Fibroblast of skin of left quadriceps (primary cell): ENCODE results near the gene SDCBP2.

Experiments used
- DNase-seq, 2 experiments: peaks; one replicate each; pipeline ENCODE4 v3.0.0-alpha.2; 2013; ENCODE audit warnings: low read depth in 2 of 2

SDCBP2 gene

DNA sequence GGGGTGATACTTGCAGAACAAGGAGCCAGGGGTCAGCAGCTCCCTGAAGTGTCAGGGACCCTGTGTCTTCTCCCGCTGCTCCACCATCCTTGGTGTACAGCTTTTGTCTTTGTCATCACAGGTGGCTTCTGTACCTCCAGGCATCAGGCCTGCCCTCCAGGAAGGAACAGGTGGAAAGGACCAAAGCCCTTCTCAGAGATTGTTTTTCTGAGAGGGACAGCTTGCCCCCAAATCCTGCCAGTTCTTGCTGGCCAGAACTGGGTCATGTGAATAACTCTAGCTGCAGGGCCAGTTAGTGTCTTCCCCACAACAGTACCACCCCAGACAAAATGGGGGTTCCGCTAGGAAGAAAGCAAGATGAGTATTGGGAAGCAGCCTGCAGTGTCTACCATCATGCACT lies 31.5 kb downstream of the SDCBP2 start:
- no peak for DNase-seq

DNA sequence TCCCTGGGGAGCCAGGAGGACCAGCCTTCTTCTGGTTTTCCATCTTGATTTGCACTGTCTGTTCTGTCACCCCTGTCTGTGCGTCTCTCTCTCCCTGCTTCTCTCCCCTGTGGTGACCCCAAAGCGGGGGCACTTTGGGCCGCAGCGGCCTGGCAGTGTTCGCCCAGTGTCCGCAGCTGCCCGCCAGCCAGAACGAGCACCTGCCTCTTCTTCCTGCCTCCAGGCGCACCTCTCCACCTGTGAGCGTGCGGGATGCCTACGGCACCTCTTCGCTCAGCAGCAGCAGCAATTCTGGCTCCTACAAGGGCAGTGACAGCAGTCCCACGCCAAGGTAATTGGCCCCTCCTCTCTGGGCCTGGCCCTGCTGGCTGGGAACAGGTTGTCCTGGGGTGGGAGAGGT lies 32.0 kb downstream of the SDCBP2 start:
- no peak for DNase-seq

DNA sequence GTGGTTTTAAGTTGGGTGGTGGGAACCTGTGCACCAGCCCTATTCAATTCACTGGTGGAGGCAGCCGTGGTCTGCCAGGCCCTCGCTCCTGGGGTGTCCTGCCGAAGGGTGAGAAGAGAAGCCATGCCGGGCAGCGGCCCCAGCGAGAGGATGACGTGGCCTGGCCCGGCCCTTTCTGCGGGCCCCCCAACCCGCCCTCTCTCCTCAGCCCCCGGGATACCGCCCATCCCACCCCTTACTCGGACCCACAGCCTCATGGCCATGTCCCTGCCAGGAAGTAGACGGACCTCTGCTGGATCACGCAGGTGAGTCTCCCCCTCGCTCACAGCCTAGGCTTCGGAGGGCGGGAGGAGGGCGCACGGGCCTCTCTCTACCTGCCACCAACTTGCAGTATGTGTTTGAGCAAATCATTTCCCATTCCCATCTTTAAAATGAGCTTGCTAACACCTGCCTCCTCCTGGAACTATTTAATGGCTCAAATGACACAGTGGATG lies 32.8 kb downstream of the SDCBP2 start:
- no peak for DNase-seq

DNA sequence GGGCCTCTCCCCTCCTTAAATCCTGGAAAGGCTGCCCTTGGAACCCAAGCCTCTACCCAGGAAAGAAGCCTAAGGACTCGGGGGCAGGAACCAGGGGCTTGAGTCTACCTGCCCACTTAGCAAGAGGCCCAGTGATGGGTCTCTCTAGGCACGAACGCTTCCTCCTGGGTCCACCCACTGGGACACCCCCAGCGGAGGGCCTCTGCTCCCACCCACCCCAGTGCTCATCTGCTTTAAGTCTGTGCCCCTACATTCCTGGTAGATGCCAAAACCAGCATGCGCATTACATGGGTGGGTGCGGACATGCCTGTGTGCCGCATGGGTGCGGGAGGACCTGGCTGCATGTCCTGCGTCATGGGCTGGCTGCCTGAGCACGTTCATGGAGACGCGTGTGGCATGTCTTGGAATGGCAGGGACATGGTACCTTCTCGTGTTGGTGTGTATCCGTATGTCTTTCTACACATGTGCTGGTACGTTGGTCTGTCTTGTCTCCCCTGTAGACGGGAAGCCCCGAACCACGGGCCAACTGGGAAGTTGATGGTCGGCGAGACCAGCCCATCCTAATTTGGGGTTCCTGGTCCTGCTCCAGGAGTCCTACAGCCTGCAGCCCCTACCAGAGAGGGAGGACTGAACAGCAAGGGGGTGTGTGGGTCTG lies 33.5 kb downstream of the SDCBP2 start:
- no peak for DNase-seq

DNA sequence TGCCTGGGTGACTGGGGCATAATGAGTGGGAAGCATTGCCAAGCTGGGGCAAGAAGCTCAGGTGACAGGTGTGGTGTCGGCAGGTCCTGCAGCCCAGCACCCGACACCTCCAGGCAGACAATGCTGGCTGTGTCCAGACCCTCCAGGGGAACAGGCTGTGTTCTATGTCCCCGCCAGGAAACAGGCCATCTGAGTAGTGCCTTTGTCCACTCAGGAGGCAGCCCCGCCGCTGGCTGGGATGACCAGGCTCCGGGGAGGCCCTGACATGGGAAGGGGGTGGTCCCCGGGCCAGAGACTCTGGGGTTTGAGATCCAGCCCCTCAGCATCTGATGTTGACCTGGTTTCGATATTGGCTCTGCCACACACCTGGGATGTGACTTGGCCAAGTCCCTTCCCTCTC lies 34.4 kb downstream of the SDCBP2 start:
- DNase-seq, result no peak

DNA sequence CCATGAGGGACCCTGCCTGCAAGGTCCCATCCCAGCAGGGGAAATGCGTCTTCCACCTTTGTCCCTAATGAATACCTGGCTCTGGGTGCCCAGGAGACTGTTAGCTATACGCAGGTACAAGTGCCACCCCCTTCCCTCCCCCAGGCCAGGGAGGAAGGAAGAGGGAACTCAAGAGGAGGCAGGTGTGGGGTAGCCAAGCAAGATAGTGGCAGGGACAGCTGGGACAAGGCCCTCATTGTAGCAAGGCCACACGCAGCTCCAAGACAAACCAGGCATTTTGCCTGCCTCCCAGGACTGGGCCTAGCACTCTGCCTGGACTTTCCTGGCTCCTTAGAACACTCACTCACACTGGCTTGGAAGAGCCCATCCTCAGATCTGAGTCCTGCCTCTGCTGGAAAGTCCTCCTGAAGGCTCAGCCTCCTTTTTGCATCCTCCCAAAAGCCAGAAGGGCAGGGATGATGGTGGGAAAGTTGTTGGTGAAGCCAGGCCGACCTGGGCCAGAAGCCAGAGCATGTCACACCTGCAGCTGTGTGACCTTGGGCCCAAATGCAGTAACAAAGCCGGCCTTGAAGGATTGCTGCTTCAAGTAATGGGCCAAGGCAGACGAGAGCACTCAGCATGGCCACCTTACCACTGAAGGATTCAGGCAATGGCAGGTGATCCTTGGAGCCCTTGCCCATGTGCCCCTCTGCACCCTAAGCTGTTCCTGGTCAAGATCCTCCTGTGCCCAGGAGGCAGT lies 35.1 kb downstream of the SDCBP2 start:
- no peak for DNase-seq

DNA sequence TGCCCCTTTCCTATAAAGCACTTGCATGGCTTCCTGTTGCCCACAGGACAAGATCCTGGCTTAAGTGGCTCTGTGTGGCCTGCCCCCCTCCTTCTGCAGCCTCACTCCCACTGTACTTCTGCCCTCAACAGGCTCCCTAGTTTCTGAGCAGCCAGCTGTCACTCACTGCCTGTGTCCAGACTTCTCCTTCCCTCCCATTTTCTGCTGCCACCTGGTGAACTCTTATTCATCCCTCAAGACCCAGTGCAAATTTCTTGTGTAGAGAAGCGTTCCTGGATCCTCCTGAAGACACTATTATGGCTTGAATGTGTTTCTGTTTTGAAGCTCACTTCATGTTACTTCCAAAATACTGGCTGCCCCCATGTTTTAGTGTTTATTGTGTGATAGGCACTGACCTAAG lies 36.3 kb downstream of the SDCBP2 start:
- DNase-seq, result no peak

DNA sequence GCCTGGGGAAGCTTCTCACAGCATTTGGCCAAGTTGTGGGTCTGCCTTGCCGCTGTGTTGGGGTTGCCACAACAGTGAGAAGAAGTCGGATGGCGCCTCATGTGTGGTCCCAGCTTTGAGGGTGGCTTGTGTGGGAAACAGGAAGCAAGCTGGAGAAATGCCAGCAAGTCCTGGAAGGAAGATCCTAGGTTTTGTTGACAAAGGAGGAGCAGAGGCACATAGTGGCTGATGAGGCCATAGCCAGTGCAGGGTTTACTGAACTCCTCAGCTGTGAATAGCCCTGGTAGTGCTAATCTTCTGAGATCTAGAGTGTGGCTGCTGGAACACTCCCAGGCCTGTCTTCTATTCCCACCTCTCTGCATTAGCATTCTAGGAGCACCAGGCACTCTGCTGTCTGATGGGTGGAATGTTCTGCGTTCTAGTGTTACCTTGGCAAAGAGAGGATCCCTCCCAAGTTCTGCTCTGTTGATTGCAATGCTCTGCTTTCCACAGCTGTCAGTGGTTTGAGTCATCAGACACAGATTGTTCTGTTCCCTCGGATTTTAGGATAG lies 37.7 kb downstream of the SDCBP2 start:
- no peak for DNase-seq

DNA sequence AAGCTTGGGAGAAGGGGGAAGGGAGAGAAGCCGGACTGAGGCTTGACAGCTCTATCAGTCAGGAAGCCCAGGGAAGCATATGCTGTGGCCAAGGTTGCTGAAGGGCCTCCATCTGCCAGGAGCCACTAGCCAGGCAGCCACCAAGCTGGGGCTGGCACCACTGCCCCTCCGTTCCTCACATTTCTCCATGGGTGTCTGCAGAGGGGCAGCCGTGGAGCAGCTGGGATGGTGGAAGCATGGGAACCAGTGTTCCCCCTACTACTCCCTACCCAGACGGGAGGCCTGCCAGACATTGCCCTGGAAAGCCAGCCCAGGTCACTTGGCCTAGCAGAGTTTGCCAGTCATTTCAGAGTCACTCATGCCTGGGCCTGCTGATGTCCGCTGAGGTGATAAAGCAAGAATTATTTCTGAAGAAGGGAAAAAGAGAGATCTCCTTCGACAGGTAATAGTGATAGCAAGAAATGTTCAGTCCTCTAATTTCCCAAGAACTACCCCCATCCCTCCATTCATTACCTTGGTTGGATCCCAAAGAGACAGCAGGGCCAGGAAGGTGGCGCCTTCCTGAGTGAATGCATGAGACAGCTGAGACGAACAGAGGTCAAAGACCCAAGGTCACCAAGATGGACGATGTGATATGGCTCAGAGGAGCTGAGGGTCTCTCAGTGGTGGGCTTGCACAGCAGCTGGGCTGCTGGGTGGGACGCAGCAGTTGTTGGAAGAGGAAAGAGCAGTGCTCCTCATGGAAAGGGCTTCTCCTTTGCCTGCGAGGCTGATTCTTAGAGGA lies 41.0 kb downstream of the SDCBP2 start:
- DNase-seq, result no peak

DNA sequence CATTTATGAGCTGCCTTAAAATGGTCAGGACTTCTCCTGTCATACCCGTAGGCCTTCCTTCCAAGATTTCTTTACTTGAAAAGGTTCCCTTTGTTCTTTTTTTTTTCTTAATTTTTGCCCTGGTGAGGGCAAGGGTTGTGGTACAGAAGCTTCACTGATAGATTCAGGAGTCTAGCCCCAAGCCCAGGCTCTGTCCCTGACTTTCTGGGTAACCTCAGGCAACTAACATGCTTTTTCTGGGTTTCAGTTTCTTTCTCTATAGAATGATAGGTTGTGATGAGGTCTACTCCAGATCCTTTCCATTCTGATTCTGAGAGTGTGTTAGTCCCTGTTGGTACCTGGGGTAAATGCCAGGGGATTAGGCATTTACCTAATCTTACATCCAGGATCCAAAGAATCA lies 41.6 kb downstream of the SDCBP2 start:
- no peak for DNase-seq

DNA sequence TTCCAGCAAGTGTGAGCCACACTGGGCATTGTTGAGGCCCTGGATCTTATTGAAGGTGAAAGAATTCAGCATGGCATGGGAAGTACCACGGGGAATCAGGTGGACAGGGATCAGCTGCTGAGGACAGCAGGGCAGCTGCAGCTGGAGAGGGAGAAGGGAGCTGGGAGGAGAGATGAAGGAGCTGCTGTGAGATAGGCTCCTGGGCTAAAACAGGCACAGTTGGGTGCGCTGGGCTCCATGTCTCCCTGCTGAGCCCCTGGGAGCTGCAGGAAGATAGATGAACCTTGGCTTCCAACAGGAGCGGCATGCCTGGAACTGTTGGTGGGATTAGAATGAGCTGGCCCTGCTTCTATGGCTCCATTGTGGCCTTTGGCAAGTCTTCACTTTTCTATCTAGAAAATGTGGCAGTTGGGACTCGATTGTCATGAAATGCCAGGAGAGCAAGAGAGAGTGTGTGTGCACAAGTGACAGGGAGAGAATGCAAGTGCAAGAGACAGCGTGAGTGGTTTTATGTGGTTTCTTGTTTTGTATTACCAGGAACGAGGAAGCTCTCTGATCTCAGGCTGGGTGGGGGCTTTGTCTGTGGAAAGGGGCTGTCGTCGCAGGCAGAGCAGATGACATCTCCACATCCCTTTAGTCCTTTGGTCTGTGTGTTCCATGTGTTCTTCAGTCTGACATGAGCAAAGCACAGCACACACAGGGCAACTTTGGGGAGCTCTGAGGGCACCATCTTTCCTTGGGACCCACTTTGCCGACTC lies 42.5 kb downstream of the SDCBP2 start:
- DNase-seq, result no peak

DNA sequence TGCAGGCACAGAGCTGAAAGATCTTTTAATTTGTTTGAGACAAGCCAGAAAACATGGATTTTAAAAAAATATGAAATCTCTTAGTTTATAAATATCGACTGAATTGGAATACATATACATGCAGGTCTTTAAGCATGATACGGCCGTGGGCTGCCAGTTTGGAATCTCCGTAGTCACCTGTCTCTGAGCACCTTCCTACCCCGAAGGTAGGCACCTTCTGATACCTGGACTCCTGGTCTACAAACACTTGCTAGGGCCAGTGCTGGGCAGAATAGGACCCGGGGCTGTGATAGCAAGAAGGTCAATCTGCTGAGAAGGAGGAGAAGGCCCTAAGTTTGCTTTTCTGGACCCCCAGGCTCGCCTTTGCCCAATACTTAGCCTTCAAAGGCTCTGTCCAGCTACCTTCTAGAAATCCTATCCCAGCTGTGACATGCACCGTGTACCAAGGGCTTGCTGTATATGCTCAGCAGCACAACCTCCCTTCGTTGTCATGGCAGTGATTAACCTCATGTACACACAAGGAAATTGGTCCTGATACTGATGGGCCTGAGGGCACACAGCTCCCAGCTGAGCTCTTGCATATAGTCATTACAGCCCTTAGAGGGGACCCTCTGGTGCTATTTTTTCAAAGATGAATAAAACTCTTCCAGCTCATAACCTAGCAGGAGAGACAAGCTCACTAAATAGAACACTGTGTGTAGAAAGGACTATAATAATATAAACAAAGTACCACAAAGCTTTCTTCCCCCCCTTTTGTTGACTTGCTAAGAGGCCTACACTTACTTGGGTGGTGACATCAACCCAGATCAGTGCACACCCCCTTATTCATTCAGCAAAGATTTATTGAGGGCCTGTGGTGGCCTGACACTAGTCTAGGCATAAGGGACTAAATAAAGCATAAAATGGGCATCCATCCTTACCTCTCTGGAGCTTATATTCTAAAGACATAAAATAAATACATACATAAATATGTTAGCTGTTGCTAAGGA lies 45.1 kb downstream of the SDCBP2 start:
- no peak for DNase-seq

DNA sequence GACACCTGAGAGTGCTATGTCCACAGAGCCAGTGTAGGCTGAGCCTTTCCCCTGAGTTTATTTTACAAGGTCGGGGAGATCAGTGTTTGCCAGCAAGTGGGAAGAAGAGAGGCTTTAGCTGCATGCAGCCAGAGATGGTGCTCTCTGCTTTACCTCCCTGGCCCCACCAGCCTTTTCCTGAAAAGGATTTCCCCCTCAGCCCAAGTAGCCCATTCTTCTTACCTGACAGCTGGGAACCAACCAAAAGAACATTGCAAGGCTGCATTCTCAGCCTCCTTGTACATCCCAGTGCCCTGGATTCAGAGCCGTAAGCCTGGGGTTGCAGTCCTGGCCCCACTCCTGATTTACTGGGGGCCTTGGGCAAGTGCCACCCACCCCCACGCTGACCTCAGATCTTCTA lies 46.0 kb downstream of the SDCBP2 start:
- DNase-seq, result no peak

DNA sequence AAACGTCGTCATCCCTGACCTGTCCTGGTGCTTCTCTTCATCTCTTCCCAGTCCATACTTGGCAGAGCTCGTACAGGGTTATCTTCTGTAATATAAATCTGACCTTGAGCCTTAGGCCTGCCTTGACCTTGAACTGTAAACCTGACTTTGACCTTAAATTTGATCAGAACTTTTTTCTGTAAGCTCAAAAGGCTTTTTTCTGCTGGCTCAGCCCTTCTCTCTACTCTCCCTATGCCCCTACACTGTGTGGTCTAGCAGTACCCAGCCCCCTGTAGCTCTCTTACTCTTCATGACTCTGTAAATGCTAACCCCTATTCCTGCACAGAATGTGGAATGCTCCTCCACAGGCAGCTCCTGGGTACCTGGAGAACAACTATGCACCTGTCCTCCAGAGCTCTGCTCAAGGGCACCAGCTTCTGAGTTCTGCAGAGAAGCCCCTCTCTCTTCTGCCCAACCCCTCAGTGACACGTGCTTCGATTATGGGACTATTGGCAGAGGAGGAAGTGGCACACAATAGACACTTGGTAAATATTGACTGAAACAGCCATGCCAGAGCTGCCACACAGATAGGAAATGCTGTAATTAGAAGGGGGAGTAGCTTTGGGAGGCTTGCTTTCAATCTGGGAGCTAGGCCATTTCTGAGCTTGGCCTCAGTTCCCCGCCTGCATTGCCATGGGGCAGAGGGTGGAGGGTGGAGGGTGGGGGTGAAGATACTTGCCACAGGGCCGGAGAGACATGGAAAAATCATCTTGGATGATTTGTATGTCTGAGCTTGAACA lies 47.5 kb downstream of the SDCBP2 start:
- DNase-seq, result no peak

DNA sequence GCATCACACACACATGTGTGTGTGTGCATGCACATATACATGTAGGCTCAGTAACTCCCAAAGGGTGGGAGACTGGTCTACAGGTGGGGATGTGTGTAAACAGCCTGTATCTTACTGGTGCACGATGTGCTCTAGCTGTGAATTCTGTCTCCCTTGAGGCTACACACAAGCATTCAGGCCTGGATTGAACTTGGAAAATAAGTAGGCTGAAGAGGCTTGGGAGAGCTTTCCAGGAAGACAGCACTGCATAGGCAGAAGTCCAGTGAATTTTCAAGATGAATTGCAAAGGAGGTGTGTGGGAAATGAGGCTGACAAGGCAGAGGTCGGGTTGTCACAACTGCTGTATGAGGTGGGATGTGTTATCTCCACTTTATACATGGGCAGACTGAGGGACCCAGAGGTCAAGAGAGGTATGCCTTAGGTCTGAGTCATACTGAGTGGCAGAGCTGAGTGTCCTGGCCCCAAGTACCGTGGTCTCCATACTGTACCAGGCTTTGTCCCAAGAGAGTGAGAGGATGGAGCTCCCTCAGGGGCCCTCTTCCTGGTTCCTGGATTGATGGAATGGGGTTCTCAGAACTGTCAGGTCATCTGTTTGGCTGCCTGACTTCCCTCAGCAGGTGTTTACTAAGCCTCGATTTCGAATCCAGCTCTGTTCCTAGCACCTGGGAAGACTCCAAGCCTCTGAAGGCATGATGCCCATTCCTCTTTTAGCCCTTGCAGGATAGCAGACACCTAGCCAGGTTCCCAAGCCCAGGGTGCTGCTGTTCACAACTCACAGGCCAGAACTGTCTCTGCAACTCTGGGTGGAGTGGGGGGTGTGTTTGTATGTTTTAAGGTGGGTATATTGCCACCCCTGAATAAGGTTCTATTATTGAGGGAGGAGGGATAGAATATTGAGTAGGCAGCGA lies 48.5 kb downstream of the SDCBP2 start:
- DNase-seq, result no peak

DNA sequence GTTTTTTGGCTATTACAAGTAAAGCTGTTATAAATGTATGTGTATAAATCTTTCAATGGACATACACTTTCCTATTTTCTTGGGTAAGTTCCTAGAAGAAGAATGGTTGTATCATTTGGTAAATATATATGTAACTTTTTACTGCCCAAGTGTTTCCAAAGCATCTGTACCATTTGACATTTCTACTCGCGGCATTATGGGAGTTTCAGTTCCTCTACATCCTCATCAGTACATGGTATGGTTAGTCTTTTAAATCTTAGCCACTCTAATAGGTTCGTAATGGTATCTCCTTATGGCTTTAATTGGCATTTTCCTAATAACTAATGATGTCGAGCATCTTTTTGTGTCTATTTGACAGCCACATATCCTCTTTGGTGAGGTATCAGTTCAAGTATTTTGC lies 49.9 kb downstream of the SDCBP2 start:
- DNase-seq, result no peak

DNA sequence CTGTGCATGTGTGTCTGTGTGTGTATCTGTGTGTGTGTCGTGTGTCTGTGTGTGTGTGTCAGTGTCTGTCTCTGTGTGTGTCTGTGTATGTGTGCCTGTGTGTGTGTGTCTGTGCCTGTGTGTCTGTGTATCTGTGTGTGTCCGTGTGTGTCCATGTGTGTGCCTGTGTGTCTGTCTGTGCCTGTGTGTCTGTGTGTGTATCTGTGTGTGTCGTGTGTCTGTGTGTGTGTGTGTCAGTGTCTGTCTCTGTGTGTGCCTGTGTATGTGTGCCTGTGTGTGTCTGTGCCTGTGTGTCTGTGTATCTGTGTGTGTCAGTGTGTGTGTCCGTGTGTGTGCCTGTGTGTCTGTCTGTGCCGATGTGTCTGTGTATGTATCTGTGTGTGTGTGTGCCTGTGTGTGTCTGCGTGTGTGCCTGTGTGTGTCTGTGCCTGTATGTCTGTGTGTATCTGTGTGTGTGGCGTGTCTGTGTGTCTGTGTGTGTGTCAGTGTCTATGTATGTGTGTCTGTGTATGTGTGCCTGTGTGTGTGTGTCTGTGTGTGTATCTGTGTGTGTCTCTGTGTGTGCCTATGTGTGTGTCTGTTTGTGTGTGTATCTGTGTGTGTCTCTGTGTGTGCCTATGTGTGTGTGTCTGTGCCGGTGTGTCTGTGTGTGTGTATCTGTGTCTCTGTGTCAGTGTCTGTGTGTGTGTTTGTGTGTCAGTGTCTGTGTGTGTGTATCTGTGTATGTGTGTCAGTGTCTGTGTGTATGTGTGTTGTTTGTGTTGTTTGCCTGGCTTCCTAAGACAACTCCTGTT lies 51.2 kb downstream of the SDCBP2 start:
- DNase-seq, result no peak

DNA sequence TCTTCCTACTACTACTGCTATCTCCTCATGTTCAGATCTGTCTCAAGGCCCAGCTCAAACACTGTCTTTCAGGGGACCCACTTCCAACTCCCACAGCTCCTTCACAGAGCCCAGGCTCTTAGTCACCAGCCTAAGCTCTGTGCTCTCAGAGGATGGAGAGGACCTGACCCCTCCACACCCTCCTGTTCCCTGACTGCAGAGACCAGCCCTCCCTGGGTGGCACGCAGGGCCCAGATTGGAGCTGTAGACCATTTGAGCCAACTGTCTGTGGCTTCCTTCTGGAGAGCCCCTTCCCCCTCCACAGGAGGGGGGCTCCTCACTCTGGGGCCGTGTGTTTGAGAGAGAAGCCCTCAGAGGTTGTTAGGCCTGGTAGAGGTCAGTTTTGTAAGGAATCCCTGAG lies 53.0 kb downstream of the SDCBP2 start:
- DNase-seq, result no peak
